DND-41 (cell line): ENCODE measurements around the gene NPHS1.

Source experiments
- ATAC-seq: fragments of 200-7000 bp; cut with Tn5 transposase; 3 replicates; pipeline ENCODE4 v1.9.1; 2021; ENCODE audit warnings: low read depth; ENCODE audit not compliant: insufficient read depth
- DNase-seq: peaks from one replicate; pipeline ENCODE4 v3.0.0-alpha.2; 2020
- H2AFZ ChIP-seq: 2 replicates; pipeline ENCODE4 v1.6.0; 2012; ENCODE audit warnings: low read depth, low read length
- H3K27ac ChIP-seq: 2 replicates; pipeline ENCODE4 v1.5.1; 2012; ENCODE audit warnings: low read length, inconsistent platforms
- H3K27me3 ChIP-seq: fragments of 200-600 bp; sonication (generic); 2 replicates; pipeline ENCODE4 v1.6.0; 2012; ENCODE audit warnings: low read length, mild to moderate bottlenecking, inconsistent platforms; ENCODE audit not compliant: insufficient read depth, poor library complexity
- H3K36me3 ChIP-seq: 2 replicates; pipeline ENCODE4 v1.5.1; 2012; ENCODE audit warnings: low read length, inconsistent platforms; ENCODE audit not compliant: insufficient read depth
- H3K4me1 ChIP-seq: 2 replicates; pipeline ENCODE4 v1.5.1; 2012; ENCODE audit warnings: mild to moderate bottlenecking, low read length; ENCODE audit not compliant: insufficient read depth
- H3K4me2 ChIP-seq: 2 replicates; pipeline ENCODE4 v1.6.0; 2012; ENCODE audit warnings: mild to moderate bottlenecking, moderate library complexity, low read length, inconsistent platforms; ENCODE audit not compliant: insufficient read depth
- H3K4me3 ChIP-seq, 2 experiments: fragments of 200-600 bp in 1 of 2; shearing (Covaris generic) in 1 of 2; 2 replicates each; pipeline ENCODE4 v1.5.1; 2012 to 2016; ENCODE audit warnings: inconsistent platforms in 2 of 2, low read length in 2 of 2, mild to moderate bottlenecking in 2 of 2, low read depth in 1 of 2, moderate library complexity in 1 of 2
- H3K79me2 ChIP-seq: 2 replicates; pipeline ENCODE4 v1.6.0; 2012; ENCODE audit warnings: low read length, inconsistent platforms; ENCODE audit not compliant: insufficient read depth
- H3K9ac ChIP-seq: 2 replicates; pipeline ENCODE4 v1.6.0; 2012; ENCODE audit warnings: low read depth, mild to moderate bottlenecking, inconsistent platforms, low read length, moderate library complexity
- H3K9me3 ChIP-seq: 2 replicates; pipeline ENCODE4 v1.5.1; 2012; ENCODE audit warnings: low read length, moderate library complexity, mild to moderate bottlenecking, inconsistent platforms; ENCODE audit not compliant: insufficient read depth, severe bottlenecking
- H4K20me1 ChIP-seq: 2 replicates; pipeline ENCODE4 v1.6.0; 2012; ENCODE audit warnings: low read length; ENCODE audit not compliant: insufficient read depth
- CTCF ChIP-seq: IDR thresholded peaks from 2 replicates; pipeline ENCODE4 v1.5.1; 2012; ENCODE audit warnings: borderline replicate concordance, low read length, moderate library complexity, mild to moderate bottlenecking; ENCODE audit not compliant: poor library complexity, severe bottlenecking; ENCODE audit errors: extremely low read depth
- EZH2 ChIP-seq: IDR thresholded peaks from 3 replicates; pipeline ENCODE4 v1.6.1; 2012; ENCODE audit warnings: borderline replicate concordance, low read depth, mild to moderate bottlenecking, moderate library complexity, low read length, inconsistent platforms; ENCODE audit not compliant: severe bottlenecking

NPHS1 gene

GRCh38 chr19:35783469-35784434 is 68.6 kb downstream of the NPHS1 start:
- H3K4me1 ChIP-seq = no peaks in the 10 kb centered on the region
- H3K9ac ChIP-seq = no peak overlapping the region
- no peak overlapping the region for H3K4me2 ChIP-seq
- ATAC-seq (no peak), DNase-seq (no peak)
- H3K9me3 ChIP-seq = no peaks in the 10 kb centered on the region
- H3K4me3 ChIP-seq = no peak overlapping the region
- H3K27me3 ChIP-seq = no peaks in the 10 kb centered on the region
- H3K27ac ChIP-seq = no peak overlapping the region
- peaks cover 8% of the 10 kb centered on the region for H3K79me2 ChIP-seq
- peaks cover 24% of the 10 kb centered on the region for H4K20me1 ChIP-seq
- H3K36me3 ChIP-seq = peaks cover 74% of the 10 kb centered on the region
- TF ChIP-seq CTCF (peak; percentile 15), EZH2 (no peak)
- no peak overlapping the region for H2AFZ ChIP-seq

GRCh38 chr19:35782589-35782988 is 69.7 kb downstream of the NPHS1 start:
- no peaks in the 10 kb centered on the region for H3K27me3 ChIP-seq
- TF ChIP-seq CTCF (no peak), EZH2 (no peak)
- no peak overlapping the region for H3K9ac ChIP-seq
- DNase-seq (no peak), ATAC-seq (no peak)
- H3K79me2 ChIP-seq = peaks cover 18% of the 10 kb centered on the region
- H3K4me3 ChIP-seq = no peak overlapping the region
- no peak overlapping the region for H2AFZ ChIP-seq
- H3K36me3 ChIP-seq = peaks cover 86% of the 10 kb centered on the region
- H3K27ac ChIP-seq = no peak overlapping the region
- H3K4me1 ChIP-seq = peaks cover 5% of the 10 kb centered on the region; the same call in 1 of the 2 replicates
- peaks cover 31% of the 10 kb centered on the region for H4K20me1 ChIP-seq
- no peak overlapping the region for H3K4me2 ChIP-seq
- H3K9me3 ChIP-seq = no peaks in the 10 kb centered on the region

- Histone ChIP-seq H3K4me3 (no peak overlapping the region), H2AFZ (no peak overlapping the region), H3K36me3 (peaks cover 88% of the 10 kb centered on the region), H3K27ac (no peak overlapping the region), H3K4me2 (no peak overlapping the region), H3K4me1 (peaks cover 15% of the 10 kb centered on the region), H3K79me2 (peaks cover 27% of the 10 kb centered on the region), H4K20me1 (peaks cover 41% of the 10 kb centered on the region), H3K27me3 (no peaks in the 10 kb centered on the region), H3K9ac (no peak overlapping the region), H3K9me3 (no peaks in the 10 kb centered on the region)
- TF ChIP-seq CTCF = no peak
- TF ChIP-seq EZH2 = no peak
- no peak for ATAC-seq
- DNase-seq = no peak
Observed at GRCh38 chr19:35781650-35782049, 70.7 kb downstream of the NPHS1 start.
